WTC11 (cell line): Measurements from ENCODE around the gene ZSWIM6. TPM values are rescaled to one million over a fixed set of nuclear protein-coding genes. Genes with fewer than 3 reads are reported as not detected.

Experiments
- ATAC-seq: fragments of 200-7000 bp; cut with Tn5 transposase; 2 replicates; pipeline ENCODE4 v1.10.0; 2021; ENCODE audit warnings: mild to moderate bottlenecking, moderate library complexity
- CTCF ChIA-PET: fragments of 300-600 bp; sonication (Branson Sonifier 250); formaldehyde crosslinking; loops from one replicate; lab custom pipeline; 2021; ENCODE audit warnings: antibody characterized with exemption; lab: Charles Lee
- POLR2A ChIA-PET: fragments of 350-600 bp; sonication (Branson Sonifier 250); formaldehyde crosslinking; loops from one replicate; lab custom pipeline; 2021; ENCODE audit warnings: antibody characterized with exemption; lab: Charles Lee
- DNase-seq: peaks from one replicate; pipeline ENCODE4 v3.0.0; 2021; ENCODE audit warnings: low spot score
- H3K27ac Mint-ChIP-seq: 2 replicates; pipeline ENCODE4 v1.8.0; 2021; ENCODE audit warnings: mixed read lengths
- H3K27me3 Mint-ChIP-seq: 2 replicates; pipeline ENCODE4 v1.8.0; 2021; ENCODE audit warnings: low read depth, mild to moderate bottlenecking, moderate library complexity, mixed read lengths
- H3K36me3 Mint-ChIP-seq: 2 replicates; pipeline ENCODE4 v1.8.0; 2021; ENCODE audit warnings: mixed read lengths
- H3K4me1 Mint-ChIP-seq: 2 replicates; pipeline ENCODE4 v1.8.0; 2022; ENCODE audit warnings: mixed read lengths
- H3K4me3 Mint-ChIP-seq: 2 replicates; pipeline ENCODE4 v1.8.0; 2021; ENCODE audit warnings: mild to moderate bottlenecking, moderate library complexity, mixed read lengths
- H3K9me3 Mint-ChIP-seq: 2 replicates; pipeline ENCODE4 v1.8.0; 2021; ENCODE audit warnings: mixed read lengths
- CREM ChIP-seq: sonication (generic); formaldehyde crosslinking; IDR thresholded peaks from 2 replicates; pipeline ENCODE4 v1.8.1; 2022; ENCODE audit warnings: mild to moderate bottlenecking, missing genetic modification reagents, moderate library complexity
- E2F4 ChIP-seq: sonication (generic); formaldehyde crosslinking; IDR thresholded peaks from 2 replicates; pipeline ENCODE4 v1.8.1; 2022; ENCODE audit warnings: low read depth, mild to moderate bottlenecking, moderate library complexity, missing genetic modification reagents, borderline replicate concordance
- FOXJ3 ChIP-seq: sonication (generic); formaldehyde crosslinking; IDR thresholded peaks from 2 replicates; pipeline ENCODE4 v1.9.0; 2021; ENCODE audit warnings: missing genetic modification reagents, mild to moderate bottlenecking, borderline replicate concordance
- GTF2I ChIP-seq: fragments of 250-450 bp; sonication (Bioruptor Pico); conservative IDR thresholded peaks from 2 replicates; pipeline ENCODE4 v1.4.0; 2021; ENCODE audit warnings: mild to moderate bottlenecking
- PREB ChIP-seq: sonication (generic); formaldehyde crosslinking; IDR thresholded peaks from 2 replicates; pipeline ENCODE4 v1.8.1; 2022; ENCODE audit warnings: mild to moderate bottlenecking, missing genetic modification reagents, moderate library complexity, borderline replicate concordance
- STAT6 ChIP-seq: sonication (generic); formaldehyde crosslinking; conservative IDR thresholded peaks from 2 replicates; pipeline ENCODE4 v1.8.1; 2023; ENCODE audit warnings: mild to moderate bottlenecking, low read depth, missing genetic modification reagents, moderate library complexity
- USF1 ChIP-seq: sonication (generic); formaldehyde crosslinking; IDR thresholded peaks from 2 replicates; pipeline ENCODE4 v1.8.0; 2022; ENCODE audit warnings: mild to moderate bottlenecking, missing genetic modification reagents
- ZBTB21 ChIP-seq: sonication (generic); formaldehyde crosslinking; IDR thresholded peaks from 2 replicates; pipeline ENCODE4 v1.8.1; 2023; ENCODE audit warnings: mild to moderate bottlenecking, missing genetic modification reagents, borderline replicate concordance
- ZNF263 ChIP-seq: sonication (generic); formaldehyde crosslinking; IDR thresholded peaks from 2 replicates; pipeline ENCODE4 v1.8.1; 2022; ENCODE audit warnings: low read depth, mild to moderate bottlenecking, moderate library complexity, missing genetic modification reagents
- ZNF512 ChIP-seq: sonication (generic); formaldehyde crosslinking; IDR thresholded peaks from 2 replicates; pipeline ENCODE4 v1.8.1; 2022; ENCODE audit warnings: missing genetic modification reagents, borderline replicate concordance
- total RNA-seq: library from RNA; stranded (reverse); gene quantifications from 3 replicates; pipeline ENCODE4 v1.2.3, GENCODE V29; 2021
- TF ChIP-seq, protein P1 (sequence below): sonication (generic); formaldehyde crosslinking; IDR thresholded peaks from 2 replicates; pipeline ENCODE4 v1.8.0; 2022; ENCODE audit warnings: missing genetic modification reagents
- TF ChIP-seq, protein P2 (sequence below): sonication (generic); formaldehyde crosslinking; IDR thresholded peaks from 2 replicates; pipeline ENCODE4 v1.8.1; 2023; ENCODE audit warnings: mild to moderate bottlenecking, missing genetic modification reagents

ZSWIM6 gene
- total RNA-seq, 1 experiment from 2014 or later: 12.5 TPM

- TF ChIP-seq E2F4 (CRISPR knock-in tag) (no peak), GTF2I (CRISPR knock-in tag) (no peak), FOXJ3 (CRISPR knock-in tag) (no peak), STAT6 (CRISPR knock-in tag) (no peak), ZNF263 (CRISPR knock-in tag) (no peak), USF1 (CRISPR knock-in tag) (no peak), ZBTB21 (CRISPR knock-in tag) (no peak), CREM (CRISPR knock-in tag) (no peak), ZNF512 (no peak), PREB (CRISPR knock-in tag) (no peak)
- TF ChIP-seq, protein P1, sequence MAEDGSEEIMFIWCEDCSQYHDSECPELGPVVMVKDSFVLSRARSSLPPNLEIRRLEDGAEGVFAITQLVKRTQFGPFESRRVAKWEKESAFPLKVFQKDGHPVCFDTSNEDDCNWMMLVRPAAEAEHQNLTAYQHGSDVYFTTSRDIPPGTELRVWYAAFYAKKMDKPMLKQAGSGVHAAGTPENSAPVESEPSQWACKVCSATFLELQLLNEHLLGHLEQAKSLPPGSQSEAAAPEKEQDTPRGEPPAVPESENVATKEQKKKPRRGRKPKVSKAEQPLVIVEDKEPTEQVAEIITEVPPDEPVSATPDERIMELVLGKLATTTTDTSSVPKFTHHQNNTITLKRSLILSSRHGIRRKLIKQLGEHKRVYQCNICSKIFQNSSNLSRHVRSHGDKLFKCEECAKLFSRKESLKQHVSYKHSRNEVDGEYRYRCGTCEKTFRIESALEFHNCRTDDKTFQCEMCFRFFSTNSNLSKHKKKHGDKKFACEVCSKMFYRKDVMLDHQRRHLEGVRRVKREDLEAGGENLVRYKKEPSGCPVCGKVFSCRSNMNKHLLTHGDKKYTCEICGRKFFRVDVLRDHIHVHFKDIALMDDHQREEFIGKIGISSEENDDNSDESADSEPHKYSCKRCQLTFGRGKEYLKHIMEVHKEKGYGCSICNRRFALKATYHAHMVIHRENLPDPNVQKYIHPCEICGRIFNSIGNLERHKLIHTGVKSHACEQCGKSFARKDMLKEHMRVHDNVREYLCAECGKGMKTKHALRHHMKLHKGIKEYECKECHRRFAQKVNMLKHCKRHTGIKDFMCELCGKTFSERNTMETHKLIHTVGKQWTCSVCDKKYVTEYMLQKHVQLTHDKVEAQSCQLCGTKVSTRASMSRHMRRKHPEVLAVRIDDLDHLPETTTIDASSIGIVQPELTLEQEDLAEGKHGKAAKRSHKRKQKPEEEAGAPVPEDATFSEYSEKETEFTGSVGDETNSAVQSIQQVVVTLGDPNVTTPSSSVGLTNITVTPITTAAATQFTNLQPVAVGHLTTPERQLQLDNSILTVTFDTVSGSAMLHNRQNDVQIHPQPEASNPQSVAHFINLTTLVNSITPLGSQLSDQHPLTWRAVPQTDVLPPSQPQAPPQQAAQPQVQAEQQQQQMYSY (CRISPR knock-in tag): no peak
- TF ChIP-seq, protein P2, sequence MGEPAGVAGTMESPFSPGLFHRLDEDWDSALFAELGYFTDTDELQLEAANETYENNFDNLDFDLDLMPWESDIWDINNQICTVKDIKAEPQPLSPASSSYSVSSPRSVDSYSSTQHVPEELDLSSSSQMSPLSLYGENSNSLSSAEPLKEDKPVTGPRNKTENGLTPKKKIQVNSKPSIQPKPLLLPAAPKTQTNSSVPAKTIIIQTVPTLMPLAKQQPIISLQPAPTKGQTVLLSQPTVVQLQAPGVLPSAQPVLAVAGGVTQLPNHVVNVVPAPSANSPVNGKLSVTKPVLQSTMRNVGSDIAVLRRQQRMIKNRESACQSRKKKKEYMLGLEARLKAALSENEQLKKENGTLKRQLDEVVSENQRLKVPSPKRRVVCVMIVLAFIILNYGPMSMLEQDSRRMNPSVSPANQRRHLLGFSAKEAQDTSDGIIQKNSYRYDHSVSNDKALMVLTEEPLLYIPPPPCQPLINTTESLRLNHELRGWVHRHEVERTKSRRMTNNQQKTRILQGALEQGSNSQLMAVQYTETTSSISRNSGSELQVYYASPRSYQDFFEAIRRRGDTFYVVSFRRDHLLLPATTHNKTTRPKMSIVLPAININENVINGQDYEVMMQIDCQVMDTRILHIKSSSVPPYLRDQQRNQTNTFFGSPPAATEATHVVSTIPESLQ (CRISPR knock-in tag): no peak
Measured at GRCh38 chr5:61347080-61347479, 15.0 kb downstream of the ZSWIM6 start (continued).

DNA sequence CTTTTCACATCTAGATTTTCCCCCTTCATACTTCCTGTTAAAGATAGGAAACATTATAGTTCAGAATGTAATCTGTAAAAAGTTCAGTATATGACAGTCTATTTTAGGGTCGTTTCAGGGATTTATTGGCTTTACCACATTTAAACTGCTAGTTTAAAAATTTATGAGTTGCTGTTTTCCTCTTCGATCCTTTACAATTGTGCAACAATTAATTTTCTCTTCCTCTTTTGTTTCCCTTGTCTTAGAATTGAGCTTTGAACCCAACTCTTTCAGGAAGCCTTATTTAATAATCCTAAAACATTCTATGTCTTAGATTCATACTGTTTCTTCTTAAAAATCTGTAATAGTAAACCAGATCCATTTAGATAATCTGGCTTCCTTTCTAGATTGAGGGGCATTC, 16.4 kb downstream of the ZSWIM6 start:
- no peak for ATAC-seq
- Mint-ChIP-seq H3K27me3 (no peaks in the 10 kb centered on the region), H3K36me3 (peaks cover 9% of the 10 kb centered on the region), H3K4me3 (no peak overlapping the region), H3K4me1 (peaks cover 28% of the 10 kb centered on the region)
- TF ChIP-seq CREM (CRISPR knock-in tag): no peak
- TF ChIP-seq, all 79 proteins: peak for 0
- ChIA-PET POLR2A (no interaction called here), CTCF (no interaction called here)
- H3K9me3 Mint-ChIP-seq: peaks cover 7% of the 10 kb centered on the region
- H3K27ac Mint-ChIP-seq: no peak overlapping the region
- DNase-seq: no peak
